Kidney (tissue), 14 donors: ENCODE data around the gene TMEM185A. TPM values are rescaled to one million over a fixed set of nuclear protein-coding genes. Genes with fewer than 3 reads are reported as not detected.
"Not testable (repeated sequence)": the region's sequence is repeated elsewhere in the genome, so short reads cannot be mapped to it uniquely, and the experiment has no call there.

Experiments
- DNase-seq, 5 donors: peaks; one replicate each; pipeline ENCODE4 v3.0.0-alpha.2; 2013 to 2020
- FAIRE-seq: peaks from 2 replicates; lab custom pipeline; 2012; peaks lifted over from hg19 to GRCh38; lab: Jason Lieb, UNC
- H3K27ac ChIP-seq, 2 donors: one replicate each; pipeline ENCODE4 v1.7.0; 2013; ENCODE audit warnings: low read depth in 2 of 2, low read length in 2 of 2, inconsistent platforms in 1 of 2
- H3K27me3 ChIP-seq: one replicate; pipeline ENCODE4 v1.7.1; 2013; ENCODE audit warnings: low read length, inconsistent platforms; ENCODE audit not compliant: control insufficient read depth, insufficient read depth
- H3K36me3 ChIP-seq, 3 donors: one replicate each; pipeline versions ENCODE4 v1.7.0 to v1.7.1; 2013; ENCODE audit warnings: low read length in 3 of 3, control low read depth in 1 of 3, inconsistent platforms in 1 of 3; ENCODE audit not compliant: insufficient read depth in 3 of 3, control insufficient read depth in 2 of 3
- H3K4me1 ChIP-seq, 3 donors: one replicate each; pipeline versions ENCODE4 v1.7.0 to v1.7.1; 2013; ENCODE audit warnings: low read length in 3 of 3, inconsistent platforms in 1 of 3, low read depth in 1 of 3; ENCODE audit not compliant: control insufficient read depth in 2 of 3, insufficient read depth in 2 of 3
- H3K4me3 ChIP-seq, 3 donors: one replicate each; pipeline versions ENCODE4 v1.7.0 to v1.8.1; 2013; ENCODE audit warnings: low read length in 3 of 3, control low read depth in 1 of 3, inconsistent platforms in 1 of 3
- H3K9ac ChIP-seq, 3 donors: one replicate each; pipeline versions ENCODE4 v1.7.0 to v1.7.1; 2013; ENCODE audit warnings: low read length in 3 of 3, control low read depth in 1 of 3, inconsistent platforms in 1 of 3
- H3K9me3 ChIP-seq, 3 donors: one replicate each; pipeline versions ENCODE4 v1.7.0 to v1.7.1; 2013; ENCODE audit warnings: low read length in 3 of 3, control low read depth in 1 of 3, inconsistent platforms in 1 of 3; ENCODE audit not compliant: control insufficient read depth in 2 of 3, insufficient read depth in 1 of 3
- intact Hi-C: fragments of 100-400 bp; cut with DNase I; formaldehyde crosslinking; loops from one replicate; pipeline ENCODE4 v1.11.1; 2022
- polyA plus RNA-seq: library from polyadenylated mRNA; stranded (reverse); fragments of 350-450 nt; fragmentation: Illumina TruSeq; extraction: RNeasy Lipid Tissue Mini Kit (QIAGEN cat#74804); gene quantifications from one replicate; pipeline ENCODE4 v1.2.3, GENCODE V29; 2014; ENCODE audit warnings: low read depth, low replicate concordance; ENCODE audit not compliant: insufficient read depth
- total RNA-seq: library from RNA; stranded (reverse); fragmentation: NEBNext Ultra II Directional; extraction: Animal tissue kit (Norgen Biotek cat#: 25700); gene quantifications from one replicate; pipeline ENCODE4 v1.2.1, GENCODE V29; 2021
- TF ChIP-seq, protein P1 (sequence below): IDR thresholded peaks from 3 replicates; pipeline ENCODE4 v1.5.1; 2012; ENCODE audit warnings: mild to moderate bottlenecking, moderate library complexity, borderline replicate concordance; ENCODE audit not compliant: insufficient read depth; ENCODE audit errors: extremely low read depth
- donor health status: control.
- donor health status: control.
- donor health status: control.
- donor health status: control.
- donor health status: control.
- donor health status: DM: yes; HTN: yes; CAD: no.
- donor health status: Normal renal cell carcinoma (clear cell type).

The TMEM185A gene
- total and polyA plus RNA-seq, 2 donors from 2014 or later: 18.6 to 21.0 TPM

DNA sequence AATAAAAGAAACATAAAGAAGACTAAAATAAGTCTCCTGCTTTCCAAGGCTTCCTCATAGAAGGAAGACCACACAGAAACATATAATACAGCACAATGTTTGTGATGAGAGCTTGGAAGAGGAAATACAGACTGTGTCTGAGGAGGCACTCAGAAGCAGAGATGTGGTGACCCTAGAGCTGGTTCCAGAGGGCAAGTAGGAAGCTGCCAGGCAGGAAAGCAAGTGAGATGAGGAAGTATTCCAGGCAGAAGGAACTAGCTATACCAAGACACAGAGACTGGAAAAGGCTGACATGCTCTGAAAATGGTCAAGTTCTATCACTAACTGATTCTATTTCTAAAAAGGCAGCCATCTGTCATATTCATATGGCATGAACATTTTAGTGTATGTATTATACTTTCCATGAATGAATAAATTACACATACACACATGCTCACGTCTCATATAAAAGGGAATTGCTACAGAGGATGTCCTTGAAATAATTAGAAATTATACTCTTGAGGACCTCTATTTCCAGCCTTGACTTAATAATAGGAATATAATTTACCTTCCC, 19.9 kb downstream of the TMEM185A start:
- intact Hi-C loops: no loop called here
- Histone ChIP-seq H3K4me1 (no peaks in the 10 kb centered on the region), H3K9ac (no peak overlapping the region), H3K9me3 (no peaks in the 10 kb centered on the region), H3K27me3 (no peaks in the 10 kb centered on the region), H3K27ac (no peak overlapping the region), H3K4me3 (no peak overlapping the region), H3K36me3 (peaks cover 0 to 1% (median 0%) of the 10 kb centered on the region in 3 donors)
- TF ChIP-seq, protein P1, sequence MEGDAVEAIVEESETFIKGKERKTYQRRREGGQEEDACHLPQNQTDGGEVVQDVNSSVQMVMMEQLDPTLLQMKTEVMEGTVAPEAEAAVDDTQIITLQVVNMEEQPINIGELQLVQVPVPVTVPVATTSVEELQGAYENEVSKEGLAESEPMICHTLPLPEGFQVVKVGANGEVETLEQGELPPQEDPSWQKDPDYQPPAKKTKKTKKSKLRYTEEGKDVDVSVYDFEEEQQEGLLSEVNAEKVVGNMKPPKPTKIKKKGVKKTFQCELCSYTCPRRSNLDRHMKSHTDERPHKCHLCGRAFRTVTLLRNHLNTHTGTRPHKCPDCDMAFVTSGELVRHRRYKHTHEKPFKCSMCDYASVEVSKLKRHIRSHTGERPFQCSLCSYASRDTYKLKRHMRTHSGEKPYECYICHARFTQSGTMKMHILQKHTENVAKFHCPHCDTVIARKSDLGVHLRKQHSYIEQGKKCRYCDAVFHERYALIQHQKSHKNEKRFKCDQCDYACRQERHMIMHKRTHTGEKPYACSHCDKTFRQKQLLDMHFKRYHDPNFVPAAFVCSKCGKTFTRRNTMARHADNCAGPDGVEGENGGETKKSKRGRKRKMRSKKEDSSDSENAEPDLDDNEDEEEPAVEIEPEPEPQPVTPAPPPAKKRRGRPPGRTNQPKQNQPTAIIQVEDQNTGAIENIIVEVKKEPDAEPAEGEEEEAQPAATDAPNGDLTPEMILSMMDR: no peak
- DNase-seq: no peak
- FAIRE-seq: no peak

DNA sequence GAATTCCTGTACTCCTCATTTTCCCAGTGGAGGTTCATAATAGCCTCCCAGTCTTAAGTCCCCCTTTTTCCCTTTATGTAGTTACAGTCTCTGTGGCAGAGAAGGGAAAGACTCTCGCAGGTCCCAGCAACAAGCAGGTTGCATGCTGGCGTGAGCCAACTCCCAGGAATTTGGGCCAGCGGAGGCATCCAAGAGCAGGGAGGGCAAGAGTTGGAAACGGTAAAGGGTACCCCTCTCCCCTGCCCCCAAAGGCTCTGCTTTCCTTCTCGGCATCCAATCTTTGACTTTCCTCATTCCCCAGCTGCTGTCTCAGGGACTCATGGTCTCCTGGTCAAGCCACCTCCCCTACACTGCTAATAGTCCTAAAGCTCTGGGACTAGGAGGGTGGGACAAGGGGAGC, 21.1 kb downstream of the TMEM185A start:
- intact Hi-C loops: no loop called here
- no peak overlapping the region for H3K9ac ChIP-seq
- H3K27me3 ChIP-seq: no peaks in the 10 kb centered on the region
- no peaks in the 10 kb centered on the region for H3K9me3 ChIP-seq
- DNase-seq (no peak), FAIRE-seq (no peak)
- peaks cover 0 to 6% (median 2%) of the 10 kb centered on the region in 3 donors for H3K36me3 ChIP-seq
- TF ChIP-seq, protein P1: no peak
- H3K4me3 ChIP-seq: no peak overlapping the region
- H3K27ac ChIP-seq: no peak overlapping the region
- no peaks in the 10 kb centered on the region for H3K4me1 ChIP-seq

DNA sequence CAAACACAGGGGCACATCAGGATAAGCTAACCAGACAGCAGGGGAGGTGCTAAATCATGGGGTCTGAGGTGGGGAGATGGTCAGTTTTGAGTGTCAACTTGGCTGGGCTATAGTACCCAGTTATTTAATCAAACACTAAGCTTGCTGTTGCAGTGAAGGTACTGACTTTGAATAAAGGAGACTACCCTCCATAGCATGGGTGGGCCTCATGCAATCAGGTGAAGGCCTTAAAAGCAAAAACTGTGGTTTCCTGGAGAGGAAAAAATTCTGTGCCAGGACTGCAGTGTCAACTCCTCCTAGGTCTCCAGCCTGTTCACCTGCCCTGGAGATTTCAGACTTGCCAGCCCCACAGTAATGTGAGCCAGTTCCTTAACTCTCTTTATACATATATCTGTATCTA, 23.9 kb downstream of the TMEM185A start:
- Histone ChIP-seq H3K4me3 (no peak overlapping the region), H3K27me3 (no peaks in the 10 kb centered on the region), H3K9me3 (no peaks in the 10 kb centered on the region), H3K27ac (no peak overlapping the region), H3K4me1 (no peaks in the 10 kb centered on the region), H3K36me3 (peaks cover 0 to 6% (median 2%) of the 10 kb centered on the region in 3 donors), H3K9ac (no peak overlapping the region)
- intact Hi-C loops: no loop called here
- TF ChIP-seq, protein P1: no peak
- DNase-seq (no peak), FAIRE-seq (no peak)

DNA sequence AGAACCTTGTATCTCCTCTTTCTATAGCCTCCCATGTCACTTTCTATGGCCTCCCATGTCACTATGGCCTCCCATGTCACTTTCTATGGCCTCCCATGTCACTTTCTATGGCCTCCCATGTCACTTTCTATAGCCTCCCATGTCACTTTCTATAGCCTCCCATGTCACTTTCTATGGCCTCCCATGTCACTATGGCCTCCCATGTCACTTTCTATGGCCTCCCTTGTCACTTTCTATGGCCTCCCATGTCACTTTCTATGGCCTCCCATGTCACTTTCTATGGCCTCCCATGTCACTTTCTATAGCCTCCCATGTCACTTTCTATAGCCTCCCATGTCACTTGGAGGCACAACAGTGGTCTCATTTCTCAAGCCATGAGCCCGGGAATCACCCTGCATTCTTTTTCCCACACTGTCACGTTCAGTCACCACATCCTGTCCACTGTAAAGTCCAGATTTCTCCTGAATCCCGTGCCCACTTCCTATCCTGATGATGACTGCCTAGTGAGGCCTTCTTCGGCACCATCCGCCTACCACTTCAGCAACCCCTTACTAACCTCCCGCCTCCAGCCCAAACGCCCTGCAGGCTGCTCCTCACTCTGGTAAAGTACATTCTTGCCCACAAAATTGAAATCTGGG, 26.2 kb downstream of the TMEM185A start:
- H3K4me1 ChIP-seq, DNase-seq, intact Hi-C loops, FAIRE-seq, H3K27me3 ChIP-seq, H3K27ac ChIP-seq, H3K36me3 ChIP-seq, H3K9me3 ChIP-seq, H3K9ac ChIP-seq, H3K4me3 ChIP-seq: not testable (repeated sequence)

DNA sequence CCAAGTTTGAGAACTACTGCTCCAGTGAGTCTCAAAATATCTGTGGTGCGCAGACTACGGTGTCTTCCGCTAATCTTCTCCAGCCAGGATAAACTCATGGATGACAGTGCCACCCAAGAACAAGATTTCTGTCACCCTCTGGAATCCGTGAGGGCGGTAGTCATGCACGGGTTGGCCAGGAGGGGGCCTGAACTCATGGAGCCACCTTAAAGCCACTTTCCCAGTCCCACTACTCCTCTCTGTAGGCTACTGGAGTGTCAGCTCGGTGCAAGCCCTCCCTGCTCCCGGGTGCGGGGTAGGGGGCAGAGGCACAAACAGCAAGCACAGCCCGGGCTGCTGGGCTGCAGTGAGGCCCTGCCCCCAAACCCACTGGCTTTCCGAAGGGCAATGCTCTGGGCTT, 33.0 kb downstream of the TMEM185A start:
- H3K36me3 ChIP-seq, H3K27ac ChIP-seq, intact Hi-C loops, H3K9ac ChIP-seq, H3K4me1 ChIP-seq, H3K9me3 ChIP-seq, DNase-seq, H3K27me3 ChIP-seq, FAIRE-seq, H3K4me3 ChIP-seq: not testable (repeated sequence)

DNA sequence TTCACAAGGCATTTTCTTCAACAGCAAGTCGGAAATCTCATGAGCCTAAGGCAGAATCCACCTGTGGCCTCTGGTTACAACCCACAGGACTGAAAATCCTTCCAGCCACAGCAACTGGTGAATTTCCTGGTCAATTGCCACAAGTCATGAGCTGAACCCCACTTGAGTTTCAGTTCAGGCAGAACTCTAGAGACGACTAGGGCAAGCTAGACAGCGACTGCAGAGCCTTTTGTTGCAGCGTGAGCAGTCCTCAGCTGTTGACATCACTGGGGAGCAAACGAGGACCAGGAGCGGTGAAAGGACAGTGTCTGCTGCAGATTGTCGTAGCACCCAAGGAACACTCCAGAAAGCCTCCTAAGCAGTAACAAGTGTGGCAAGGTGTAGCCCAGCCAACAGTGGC, 35.6 kb downstream of the TMEM185A start:
- H3K9ac ChIP-seq, H3K4me3 ChIP-seq, H3K9me3 ChIP-seq, H3K27me3 ChIP-seq, FAIRE-seq, H3K4me1 ChIP-seq, H3K36me3 ChIP-seq, H3K27ac ChIP-seq, intact Hi-C loops, DNase-seq: not testable (repeated sequence)
